HUES48 (cell line): ENCODE results near the gene MAGEA9B.
"Not testable (repeated sequence)": the region's sequence is repeated elsewhere in the genome, so short reads cannot be mapped to it uniquely, and the experiment has no call there.

Experiments
- H3K27ac ChIP-seq: one replicate; pipeline ENCODE4 v1.7.0; 2013; ENCODE audit warnings: low read depth, low read length, inconsistent platforms
- H3K27me3 ChIP-seq: 2 replicates; pipeline ENCODE4 v1.6.1; 2013; ENCODE audit warnings: mild to moderate bottlenecking, low read length; ENCODE audit not compliant: control insufficient read depth, insufficient read depth
- H3K36me3 ChIP-seq: 2 replicates; pipeline ENCODE4 v1.6.1; 2013; ENCODE audit warnings: low read length; ENCODE audit not compliant: control insufficient read depth, insufficient read depth
- H3K4me1 ChIP-seq: 2 replicates; pipeline ENCODE4 v1.6.1; 2013; ENCODE audit warnings: mild to moderate bottlenecking, low read length; ENCODE audit not compliant: control insufficient read depth, insufficient read depth
- H3K4me3 ChIP-seq: 2 replicates; pipeline ENCODE4 v1.5.1; 2013; ENCODE audit warnings: mild to moderate bottlenecking, low read depth, low read length
- H3K9ac ChIP-seq: 2 replicates; pipeline ENCODE4 v1.6.1; 2013; ENCODE audit warnings: mild to moderate bottlenecking, low read depth, low read length, moderate library complexity
- H3K9me3 ChIP-seq: 2 replicates; pipeline ENCODE4 v1.6.1; 2013; ENCODE audit warnings: low read length; ENCODE audit not compliant: control insufficient read depth, insufficient read depth

The MAGEA9B gene

DNA sequence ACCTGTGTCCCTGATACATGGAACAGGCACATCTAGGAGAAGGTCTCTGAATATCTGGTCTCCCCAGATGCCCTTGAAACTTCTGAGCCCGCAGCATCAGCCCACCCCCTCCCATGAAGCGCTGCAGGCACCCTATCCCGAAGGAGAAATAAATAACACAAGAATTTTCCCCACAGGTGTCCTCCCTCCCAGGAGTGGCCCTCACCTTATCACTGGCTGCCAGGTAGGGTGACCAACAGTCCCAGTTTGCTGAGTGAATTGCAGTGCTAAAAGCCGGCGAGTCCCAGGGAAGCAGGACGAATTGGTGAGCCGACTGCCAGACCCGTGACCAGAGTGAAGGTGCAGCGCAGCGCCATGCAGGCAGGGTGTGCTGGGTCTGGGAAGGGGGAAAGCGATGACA, 53.3 kb downstream of the MAGEA9B start:
- H3K4me3 ChIP-seq, H3K36me3 ChIP-seq, H3K4me1 ChIP-seq, H3K27ac ChIP-seq, H3K9me3 ChIP-seq, H3K27me3 ChIP-seq, H3K9ac ChIP-seq: not testable (repeated sequence)

DNA sequence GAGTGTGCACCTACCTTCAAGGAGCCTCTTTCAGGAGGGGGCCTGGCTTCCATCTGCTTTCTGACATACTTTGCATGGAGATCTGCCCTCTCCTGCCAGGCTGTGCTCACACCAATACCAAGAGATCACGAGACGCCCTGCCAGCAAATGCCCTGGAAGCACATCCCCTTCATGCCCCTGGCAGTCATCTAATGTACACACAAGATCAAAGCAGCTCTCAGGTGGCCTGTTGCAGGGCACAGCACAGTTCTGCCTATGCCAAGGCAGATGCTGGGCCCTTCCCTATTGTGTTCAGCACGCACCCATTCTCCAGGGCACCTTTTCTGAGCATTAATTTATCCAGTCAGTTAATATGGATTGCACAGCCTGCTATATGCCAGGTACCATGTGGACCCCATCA, 54.4 kb downstream of the MAGEA9B start:
- not testable (repeated sequence) for H3K27me3 ChIP-seq, H3K36me3 ChIP-seq, H3K9me3 ChIP-seq, H3K4me1 ChIP-seq, H3K9ac ChIP-seq, H3K27ac ChIP-seq, H3K4me3 ChIP-seq
